HL-60/S4 treated with phorbol 12-myristate 13-acetate at 8.2 ng/mL for 4 days and 3 days (cell line): Measurements from ENCODE around the gene AHCTF1.

Experiments
- in situ Hi-C: fragments of 300-500 bp; cut with MboI; formaldehyde crosslinking; loops from 2 replicates; pipeline ENCODE4 v1.15.0; 2022; ENCODE audit warnings: low sequenced_read_pairs

AHCTF1 gene

GRCh38 chr1:246801241-246802020, 130.3 kb downstream of the AHCTF1 start:
- in situ Hi-C loops: no loop called here

GRCh38 chr1:246800756-246801155, 131.0 kb downstream of the AHCTF1 start:
- in situ Hi-C loops: no loop called here

GRCh38 chr1:246800356-246800755, 131.4 kb downstream of the AHCTF1 start:
- in situ Hi-C loops: no loop called here

- in situ Hi-C loops: no loop called here
These were observed 132.9 kb downstream of the AHCTF1 start for GRCh38 chr1:246798606-246799496.

- in situ Hi-C loops: no loop called here
These were observed 133.6 kb downstream of the AHCTF1 start for GRCh38 chr1:246798107-246798506.

GRCh38 chr1:246797597-246797996, 134.2 kb downstream of the AHCTF1 start:
- in situ Hi-C loops: no loop called here

- in situ Hi-C loops: no loop called here
These were observed 134.6 kb downstream of the AHCTF1 start for GRCh38 chr1:246797157-246797556.

- in situ Hi-C loops: no loop called here
These were observed 135.6 kb downstream of the AHCTF1 start for GRCh38 chr1:246795906-246796694.

GRCh38 chr1:246794828-246795671, 136.7 kb downstream of the AHCTF1 start:
- in situ Hi-C loops: no loop called here

GRCh38 chr1:246794048-246794827, 137.5 kb downstream of the AHCTF1 start:
- in situ Hi-C loops: no loop called here

- in situ Hi-C loops: no loop called here
These were observed 138.3 kb downstream of the AHCTF1 start for GRCh38 chr1:246793356-246793896.

- in situ Hi-C loops: no loop called here
These were observed 139.1 kb downstream of the AHCTF1 start for GRCh38 chr1:246792603-246793002.

- in situ Hi-C loops: no loop called here
These were observed 140.3 kb downstream of the AHCTF1 start for GRCh38 chr1:246791303-246791918.

GRCh38 chr1:246790833-246791232, 140.9 kb downstream of the AHCTF1 start:
- in situ Hi-C loops: no loop called here

- in situ Hi-C loops: no loop called here
These were observed 141.4 kb downstream of the AHCTF1 start for GRCh38 chr1:246790364-246790763.

GRCh38 chr1:246789454-246790339, 142.1 kb downstream of the AHCTF1 start:
- in situ Hi-C loops: no loop called here
